ENCODE results near the gene SCTR. TPM values are rescaled to one million over a fixed set of nuclear protein-coding genes. Genes with fewer than 3 reads are reported as not detected.

SCTR gene
- total RNA-seq, 4 donors from 2014 or later, result 0.81 TPM; not detected in 3

GRCh38 chr2:119453972-119454593 is 70.2 kb downstream of the SCTR start:
- ATAC-seq, result no peak
- no peaks in the 10 kb centered on the region for H3K4me1 ChIP-seq
- no peak overlapping the region for H3K4me3 ChIP-seq
- no peaks in the 10 kb centered on the region for H3K36me3 ChIP-seq
- 69 to 95% methylated on average over 6 to 12 of the region's 12 CpGs for WGBS, 2 donors (ENCODE audit: low coverage in 1 of 2)
- TF ChIP-seq CTCF (IDR thresholded peaks at IDR 0.05) (no peak), EP300 (IDR thresholded peaks at IDR 0.05) (no peak), POLR2AphosphoS5 (IDR thresholded peaks at IDR 0.05) (no peak), POLR2A (IDR thresholded peaks at IDR 0.05) (no peak)
- H3K27me3 ChIP-seq, result peaks cover 36% of the 10 kb centered on the region
- no peak overlapping the region for H3K27ac ChIP-seq
- peaks cover 0 to 16% (median 0%) of the 10 kb centered on the region in 3 donors for H3K9me3 ChIP-seq

- ATAC-seq, result no peak
- Histone ChIP-seq H3K4me3 (no peak overlapping the region), H3K27ac (no peak overlapping the region), H3K4me1 (no peaks in the 10 kb centered on the region), H3K27me3 (peaks cover 49% of the 10 kb centered on the region), H3K9me3 (peaks cover 0 to 16% (median 0%) of the 10 kb centered on the region in 3 donors), H3K36me3 (no peaks in the 10 kb centered on the region)
- TF ChIP-seq POLR2A (IDR thresholded peaks at IDR 0.05) (no peak), EP300 (IDR thresholded peaks at IDR 0.05) (no peak), CTCF (IDR thresholded peaks at IDR 0.05) (no peak), POLR2AphosphoS5 (IDR thresholded peaks at IDR 0.05) (no peak)
- WGBS, 2 donors (ENCODE audit: low coverage in 1 of 2), result 87 to 100% methylated on average over 2 to 6 of the region's 9 CpGs
Measured at GRCh38 chr2:119451336-119452050, 72.8 kb downstream of the SCTR start.

- no peaks in the 10 kb centered on the region for H3K4me1 ChIP-seq
- no peak for ATAC-seq
- H3K27me3 ChIP-seq, result peaks cover 53% of the 10 kb centered on the region
- H3K27ac ChIP-seq, result no peak overlapping the region
- H3K9me3 ChIP-seq, result no peaks in the 10 kb centered on the region
- 62% methylated on average over 3 of the region's 3 CpGs; no CpG with 5 or more reads in 1 of the 2 donors for WGBS, 2 donors (ENCODE audit: low coverage in 1 of 2)
- TF ChIP-seq POLR2A (IDR thresholded peaks at IDR 0.05) (no peak), CTCF (IDR thresholded peaks at IDR 0.05) (no peak), POLR2AphosphoS5 (IDR thresholded peaks at IDR 0.05) (no peak), EP300 (IDR thresholded peaks at IDR 0.05) (no peak)
- no peak overlapping the region for H3K4me3 ChIP-seq
- H3K36me3 ChIP-seq, result no peaks in the 10 kb centered on the region
Measured at GRCh38 chr2:119449521-119449920, 74.8 kb downstream of the SCTR start.

GRCh38 chr2:119448427-119449141 is 75.7 kb downstream of the SCTR start:
- Histone ChIP-seq H3K9me3 (no peaks in the 10 kb centered on the region), H3K27ac (no peak overlapping the region), H3K4me1 (no peaks in the 10 kb centered on the region), H3K27me3 (peaks cover 45% of the 10 kb centered on the region), H3K4me3 (no peak overlapping the region), H3K36me3 (no peaks in the 10 kb centered on the region)
- WGBS, 2 donors (ENCODE audit: low coverage in 1 of 2), result 89 to 92% methylated on average over 6 to 7 of the region's 9 CpGs
- ATAC-seq, result no peak
- TF ChIP-seq POLR2AphosphoS5 (IDR thresholded peaks at IDR 0.05) (no peak), CTCF (IDR thresholded peaks at IDR 0.05) (no peak)
